Epithelial cell of esophagus (primary cell): ENCODE results near the gene MED15.

ENCODE experiments used
- DNase-seq: peaks from one replicate; pipeline ENCODE4 v3.0.0; 2010; ENCODE audit warnings: low read depth
- H3K4me3 ChIP-seq: 2 replicates; pipeline ENCODE4 v1.5.1; 2011; ENCODE audit warnings: mild to moderate bottlenecking, low read length, control low read depth
- TF ChIP-seq, protein P1 (sequence below): IDR thresholded peaks from 2 replicates; pipeline ENCODE4 v1.5.1; 2011; ENCODE audit warnings: low read depth, mild to moderate bottlenecking, low read length, control low read depth, inconsistent platforms; ENCODE audit not compliant: insufficient read depth; ENCODE audit errors: missing control alignments

Gene MED15

DNA sequence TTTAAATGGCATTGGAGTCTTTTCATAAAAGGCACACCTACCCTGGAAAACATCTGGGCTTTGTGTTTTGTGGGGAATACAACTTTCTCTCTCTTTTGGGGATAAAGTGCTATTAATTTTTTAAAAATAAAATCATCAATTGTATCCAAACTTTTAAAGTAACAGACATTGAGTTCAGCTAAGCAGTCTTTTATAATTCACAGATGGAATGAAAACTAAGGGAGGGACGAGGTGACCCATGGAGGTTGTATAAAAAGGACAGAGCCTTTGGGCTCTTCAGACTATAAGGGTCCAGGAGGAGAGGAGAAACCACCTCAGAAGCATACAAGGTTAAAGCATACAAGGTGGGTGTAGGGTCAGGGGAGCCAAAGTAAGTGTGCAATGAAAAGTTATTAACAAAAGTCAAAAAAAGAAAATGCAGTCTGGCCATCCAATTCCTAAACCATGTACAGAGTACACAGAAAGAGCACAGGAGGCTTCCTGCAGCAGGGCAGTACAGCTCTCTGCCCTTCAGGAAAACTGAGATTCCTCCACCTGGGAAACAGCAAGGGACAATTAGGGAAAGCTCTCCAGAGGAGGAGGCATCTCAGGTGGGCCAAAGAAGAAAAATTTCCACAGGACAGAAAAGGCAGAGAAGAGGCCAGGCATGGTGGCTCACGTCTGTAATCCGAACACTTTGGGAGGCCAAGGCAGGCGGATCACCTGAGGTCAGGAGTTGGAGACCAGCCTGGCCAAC, 22.3 kb upstream of the MED15 start:
- DNase-seq: no peak
- TF ChIP-seq, protein P1, sequence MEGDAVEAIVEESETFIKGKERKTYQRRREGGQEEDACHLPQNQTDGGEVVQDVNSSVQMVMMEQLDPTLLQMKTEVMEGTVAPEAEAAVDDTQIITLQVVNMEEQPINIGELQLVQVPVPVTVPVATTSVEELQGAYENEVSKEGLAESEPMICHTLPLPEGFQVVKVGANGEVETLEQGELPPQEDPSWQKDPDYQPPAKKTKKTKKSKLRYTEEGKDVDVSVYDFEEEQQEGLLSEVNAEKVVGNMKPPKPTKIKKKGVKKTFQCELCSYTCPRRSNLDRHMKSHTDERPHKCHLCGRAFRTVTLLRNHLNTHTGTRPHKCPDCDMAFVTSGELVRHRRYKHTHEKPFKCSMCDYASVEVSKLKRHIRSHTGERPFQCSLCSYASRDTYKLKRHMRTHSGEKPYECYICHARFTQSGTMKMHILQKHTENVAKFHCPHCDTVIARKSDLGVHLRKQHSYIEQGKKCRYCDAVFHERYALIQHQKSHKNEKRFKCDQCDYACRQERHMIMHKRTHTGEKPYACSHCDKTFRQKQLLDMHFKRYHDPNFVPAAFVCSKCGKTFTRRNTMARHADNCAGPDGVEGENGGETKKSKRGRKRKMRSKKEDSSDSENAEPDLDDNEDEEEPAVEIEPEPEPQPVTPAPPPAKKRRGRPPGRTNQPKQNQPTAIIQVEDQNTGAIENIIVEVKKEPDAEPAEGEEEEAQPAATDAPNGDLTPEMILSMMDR: no peak

DNA sequence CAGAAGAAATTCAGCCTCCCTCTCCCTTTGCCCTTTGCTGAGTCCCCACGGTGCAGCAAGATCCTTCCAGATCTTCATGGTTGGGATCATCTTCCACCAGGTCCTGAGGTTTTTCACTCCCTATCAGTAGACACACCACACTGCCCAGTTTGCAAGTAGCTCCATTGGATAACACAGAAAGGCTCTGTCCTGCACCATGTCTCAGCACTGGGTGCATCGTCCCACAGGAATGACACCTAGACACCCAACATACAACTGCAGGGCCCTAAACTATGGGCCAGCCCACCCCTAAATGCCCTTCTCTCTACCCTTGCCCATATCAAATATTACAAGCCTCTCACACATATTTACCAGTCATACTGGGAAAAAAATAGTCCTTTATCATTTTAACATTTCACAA, 21.2 kb upstream of the MED15 start:
- TF ChIP-seq, protein P1: no peak
- H3K4me3 ChIP-seq: no peak overlapping the region
- no peak for DNase-seq

More for the DNA sequence above, 22.3 kb upstream of the MED15 start:
- H3K4me3 ChIP-seq: no peak overlapping the region

DNA sequence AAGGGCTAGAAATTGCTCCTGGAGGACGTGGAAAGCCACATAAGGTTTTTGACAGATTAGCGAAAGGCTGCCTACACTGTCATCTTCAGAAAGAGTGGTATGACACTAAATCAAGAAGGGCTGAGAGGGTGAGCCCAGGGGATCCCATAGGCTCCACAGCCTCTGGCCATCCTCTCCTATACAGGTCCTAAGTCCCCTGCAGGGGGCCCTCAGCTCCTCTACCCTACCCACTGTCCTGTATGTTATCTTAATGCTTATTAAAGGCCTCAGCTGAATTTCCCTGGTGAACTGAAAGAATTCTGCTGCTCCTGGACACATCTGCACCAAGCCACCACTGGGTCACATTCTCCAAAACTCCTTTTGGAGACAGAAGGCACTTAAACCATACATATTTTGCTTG, 19.7 kb upstream of the MED15 start:
- no peak for DNase-seq
- TF ChIP-seq, protein P1: no peak
- H3K4me3 ChIP-seq: no peak overlapping the region

DNA sequence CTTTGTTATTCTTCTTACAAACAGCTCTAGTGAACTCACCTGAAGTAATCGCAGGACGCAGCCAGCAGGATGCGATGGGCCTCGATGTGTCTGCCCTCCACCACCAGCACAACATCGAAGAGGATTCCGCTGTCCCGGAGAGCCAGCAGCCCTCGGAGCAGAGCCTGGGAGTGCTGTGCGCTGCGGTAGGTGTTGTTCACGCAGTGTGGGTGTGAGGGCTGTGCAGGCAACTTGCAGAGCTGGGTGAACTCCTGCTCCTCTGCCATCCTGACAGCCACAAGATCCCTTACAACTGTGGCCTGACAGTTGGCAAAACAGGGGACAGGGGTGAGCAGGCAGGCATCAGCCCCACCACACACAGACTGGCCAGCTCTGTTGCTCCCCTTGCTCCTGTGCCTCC, 18.5 kb upstream of the MED15 start:
- TF ChIP-seq, protein P1: no peak
- no peak overlapping the region for H3K4me3 ChIP-seq
- no peak for DNase-seq

DNA sequence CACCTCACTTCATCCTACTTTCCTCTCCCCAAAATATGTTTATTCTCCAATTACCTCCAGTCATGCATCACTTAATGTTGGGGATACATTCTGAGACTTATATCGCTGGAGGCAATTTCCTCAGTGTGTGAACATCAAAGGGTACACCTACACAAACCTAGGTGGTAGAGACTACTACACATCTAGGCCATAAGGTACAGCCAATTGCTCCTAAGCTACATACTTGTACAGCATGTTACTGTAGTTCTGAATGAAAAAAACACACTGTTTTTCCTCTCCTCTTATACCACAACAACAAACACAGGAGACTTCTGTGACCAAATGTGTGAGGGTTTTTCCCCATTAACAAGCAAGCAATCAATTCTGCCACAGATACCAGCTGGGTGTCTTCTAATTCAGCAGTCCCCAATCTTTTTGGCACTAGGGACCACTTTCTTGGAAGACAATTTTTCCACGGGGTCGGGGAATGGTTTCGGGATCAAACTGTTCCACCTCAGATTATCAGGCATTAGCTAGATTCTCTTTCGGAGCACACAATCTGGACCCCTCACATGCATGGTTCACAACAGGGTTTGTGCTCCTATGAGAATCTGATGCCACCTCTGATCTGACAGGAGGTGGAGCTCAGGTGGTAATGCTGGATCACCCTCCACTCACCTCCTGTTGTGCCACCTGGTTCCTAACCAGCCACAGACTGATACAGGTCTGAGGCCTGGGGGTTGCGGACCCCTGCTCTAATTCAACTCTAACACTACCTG, 17.0 kb upstream of the MED15 start:
- no peak overlapping the region for H3K4me3 ChIP-seq

DNA sequence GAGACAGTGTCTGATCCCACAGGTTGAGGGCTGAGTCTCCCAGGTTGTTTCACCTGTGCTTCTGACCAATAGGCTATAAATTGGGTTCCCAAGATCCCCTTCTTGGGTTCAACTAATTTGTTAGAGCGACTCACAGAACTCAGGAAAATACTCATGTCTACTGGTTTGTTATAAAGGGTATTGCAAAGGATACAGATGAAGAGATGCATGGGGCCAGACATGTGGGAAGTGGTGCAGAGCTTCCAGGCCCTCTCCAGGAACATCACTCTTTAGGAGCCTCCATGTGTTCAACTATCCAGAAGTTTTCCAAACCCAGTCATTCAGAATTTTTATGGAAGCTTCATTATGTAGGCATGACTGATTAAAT, 16.5 kb upstream of the MED15 start:
- TF ChIP-seq, protein P1: no peak
- DNase-seq: no peak
- H3K4me3 ChIP-seq: no peak overlapping the region

More for the DNA sequence above, 17.0 kb upstream of the MED15 start:
- DNase-seq: no peak
- TF ChIP-seq, protein P1: no peak
